HK-2 (cell line): ENCODE measurements around the gene MOG.

Experiments used
- DNase-seq: peaks from one replicate; pipeline ENCODE4 v3.0.0-alpha.2; 2018; ENCODE audit not compliant: unreplicated experiment

Gene MOG

DNA sequence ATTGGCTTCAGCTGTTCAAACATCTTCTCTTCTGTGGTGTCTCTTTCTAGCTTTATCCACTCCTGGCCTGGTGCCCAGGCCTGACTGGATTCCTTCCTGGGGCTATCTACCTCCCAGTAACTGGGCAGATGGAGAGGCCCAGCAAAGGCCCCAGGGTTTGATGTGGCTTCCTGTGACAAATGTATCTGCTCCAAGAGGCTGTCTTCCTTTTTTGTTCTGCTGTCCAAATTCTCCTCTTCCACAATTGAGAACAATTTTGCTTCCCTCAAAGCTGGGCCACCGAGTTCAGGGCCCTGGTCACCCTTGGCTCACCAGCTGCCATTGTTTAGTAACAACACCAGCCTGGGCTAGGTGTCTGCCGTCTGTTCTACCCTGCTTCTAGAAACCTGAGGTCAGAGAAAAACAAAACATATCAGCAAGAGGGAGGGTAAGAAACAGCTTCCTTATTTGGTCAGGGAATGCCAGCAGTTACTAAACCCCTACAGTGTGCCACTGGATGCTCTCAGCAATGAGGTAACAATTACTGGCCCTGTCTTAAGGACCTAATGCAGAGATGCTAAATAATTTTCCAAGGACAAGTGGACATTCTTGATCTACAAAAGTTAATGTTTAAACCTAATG, 20.2 kb downstream of the MOG start:
- DNase-seq, result peak; percentile 6

- no peak for DNase-seq
Observed at GRCh38 chr6:29678114-29678513, 21.2 kb downstream of the MOG start.

DNA sequence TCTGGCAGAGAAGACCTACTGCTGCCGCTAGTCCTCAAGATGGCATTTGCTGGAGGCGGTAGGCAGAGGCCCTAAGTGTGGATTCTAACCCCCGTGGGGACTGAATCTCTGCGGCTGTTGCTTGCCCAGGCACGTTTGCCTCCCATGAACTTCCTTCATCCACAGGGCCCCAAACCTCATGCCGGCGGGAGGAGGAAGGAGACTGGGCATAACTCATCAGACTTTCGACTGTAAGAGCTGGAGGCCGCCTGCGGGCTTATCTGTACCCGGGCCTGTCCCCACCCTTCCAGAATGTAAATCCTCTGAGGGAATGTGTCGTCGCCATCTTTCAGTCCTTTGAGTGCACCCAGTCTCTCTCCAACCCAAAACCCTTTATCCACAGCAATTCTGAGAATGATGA, 23.1 kb downstream of the MOG start:
- DNase-seq, result no peak

DNA sequence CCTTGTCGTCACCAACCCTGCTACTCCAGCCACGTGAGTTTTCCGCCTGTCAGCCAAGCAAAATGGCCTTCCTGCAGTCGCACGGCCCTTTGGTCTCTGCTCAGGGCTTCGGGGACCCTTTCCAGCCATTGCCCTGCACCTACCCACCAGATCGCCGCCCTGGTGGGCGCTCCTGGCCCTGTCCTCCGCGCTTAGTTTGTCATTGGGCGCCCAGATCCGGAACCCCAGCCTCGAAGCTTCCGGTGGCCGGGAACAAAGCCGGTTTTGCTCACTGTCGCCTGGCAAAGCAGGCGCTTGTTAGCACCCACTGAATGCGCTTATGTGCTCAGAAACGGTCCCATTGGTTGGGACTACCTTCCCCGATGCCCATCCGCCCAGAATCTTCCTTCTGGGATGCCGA, 23.5 kb downstream of the MOG start:
- DNase-seq, result no peak

GRCh38 chr6:29680904-29681303, 24.0 kb downstream of the MOG start, which contains the start of gene ZFP57:
Gene ZFP57, minus strand, starts transcription at chr6:29681152. Its CDS starts 4,149 bp downstream, at chr6:29677003.
- DNase-seq, result no peak

- no peak for DNase-seq
Observed at GRCh38 chr6:29681811-29682210, 24.9 kb downstream of the MOG start.

- DNase-seq, result no peak
Observed at GRCh38 chr6:29685718-29686326, 28.9 kb downstream of the MOG start.

DNA sequence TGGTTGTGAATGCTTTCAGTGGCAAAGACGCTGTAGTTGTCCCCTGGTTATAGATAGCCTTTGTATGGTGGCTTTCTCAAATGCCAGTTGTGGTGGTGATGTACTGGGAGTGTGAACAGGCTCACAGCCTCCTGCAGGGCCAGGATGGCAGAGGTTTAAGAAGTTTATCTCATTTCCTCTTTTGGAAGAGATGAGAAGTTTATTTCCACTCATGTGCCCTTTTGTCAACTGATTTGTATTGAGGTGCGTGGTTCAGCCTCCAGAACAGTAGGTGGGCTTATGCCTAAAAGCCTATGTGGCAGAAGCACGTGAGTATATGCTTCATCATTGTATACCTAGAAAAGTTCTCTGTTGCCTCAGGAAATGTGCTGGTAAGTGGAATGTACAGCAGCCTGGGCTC, 37.7 kb downstream of the MOG start:
- DNase-seq, result no peak

- DNase-seq, result no peak
Observed at GRCh38 chr6:29696147-29697125, 39.5 kb downstream of the MOG start.

DNA sequence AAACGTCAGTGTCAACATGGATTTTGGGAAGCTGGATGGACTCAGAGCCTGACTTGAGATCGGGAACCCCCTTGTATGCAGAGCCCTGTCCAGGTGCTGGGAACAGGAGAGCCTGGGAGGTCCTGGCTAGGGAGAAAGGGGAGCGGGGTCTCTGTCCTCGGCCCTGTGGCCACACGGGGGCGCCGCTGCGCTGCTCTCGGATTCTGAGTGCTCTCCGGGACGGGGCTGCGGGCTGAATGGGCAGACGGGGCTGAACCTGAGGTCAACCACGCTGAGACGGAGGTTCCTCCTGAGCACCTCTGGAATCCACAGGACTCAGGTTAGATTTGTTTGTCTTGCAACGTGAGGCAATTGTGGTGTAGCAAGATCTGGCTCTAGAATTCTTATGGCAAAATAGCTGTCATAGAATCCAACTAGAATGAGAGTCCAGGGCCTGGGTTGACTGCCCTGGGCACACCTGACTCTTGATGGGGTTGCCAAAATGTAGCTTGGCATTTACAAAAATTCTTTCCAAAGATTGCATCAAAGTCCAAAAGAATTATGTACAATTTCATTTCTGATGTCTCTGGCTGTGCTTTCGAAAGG, 45.7 kb downstream of the MOG start:
- peak; percentile 70 for DNase-seq

DNA sequence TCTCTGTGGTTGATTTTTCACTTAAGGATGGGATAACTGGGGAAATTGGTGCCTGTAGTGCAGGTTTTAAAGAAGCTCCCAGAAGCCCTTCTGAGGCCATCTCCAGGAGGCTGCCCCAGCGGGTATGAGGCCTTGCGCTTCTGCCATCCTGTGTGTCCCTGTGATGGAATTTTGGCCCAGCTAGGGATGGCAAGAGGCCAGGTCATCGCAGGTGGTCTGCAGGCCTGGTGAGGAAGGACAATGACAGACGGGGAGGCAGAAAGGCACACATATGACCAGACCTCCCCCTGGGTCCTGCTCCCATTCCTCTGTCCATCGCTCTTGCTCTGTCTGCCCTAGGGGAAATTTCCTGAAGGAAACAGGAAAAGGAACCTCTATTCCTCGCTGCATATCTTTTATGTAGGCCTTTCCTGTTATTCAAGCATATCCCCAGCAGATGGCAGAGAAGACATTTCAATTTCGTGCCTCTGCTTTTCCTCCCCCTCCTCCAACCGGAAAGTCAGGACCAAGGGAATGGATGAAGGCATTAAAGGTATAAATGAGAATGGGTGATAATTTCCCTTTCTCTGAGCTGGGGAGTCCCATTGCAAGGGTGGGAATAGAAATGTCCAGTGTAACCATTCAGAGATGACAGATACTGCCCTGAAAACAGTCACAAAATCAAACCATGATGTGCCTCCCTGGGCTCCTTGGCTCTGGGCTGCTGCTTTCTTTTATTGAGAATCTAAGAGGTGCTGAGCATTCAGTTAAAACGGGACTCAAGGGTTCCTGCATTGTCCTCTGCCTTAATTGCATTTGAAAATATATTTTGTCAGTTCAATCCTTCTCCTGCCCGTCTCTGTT, 48.7 kb downstream of the MOG start:
- peak; percentile 21 for DNase-seq

- DNase-seq, result no peak
Observed at GRCh38 chr6:29708432-29709179, 51.7 kb downstream of the MOG start.

DNA sequence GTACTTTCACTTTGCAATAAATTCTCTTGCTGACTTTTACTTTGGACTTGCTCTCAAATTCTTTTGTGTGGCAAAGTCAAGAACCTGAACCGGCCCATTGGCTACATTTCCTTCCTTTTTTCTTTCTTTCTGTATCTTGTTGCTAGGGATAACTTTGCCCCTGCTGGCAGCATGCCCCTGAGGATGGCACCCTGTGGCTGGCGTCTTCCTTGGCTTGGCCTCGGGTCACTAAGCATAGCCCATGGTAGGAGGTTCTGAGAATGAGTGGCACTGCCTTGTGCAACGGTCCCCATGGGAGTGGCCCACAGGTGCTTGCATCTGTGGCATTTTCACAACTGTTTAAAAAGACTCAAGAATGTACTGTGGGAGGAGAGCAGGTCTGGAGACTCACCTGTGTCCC, 52.3 kb downstream of the MOG start:
- no peak for DNase-seq

GRCh38 chr6:29710281-29710941, 53.5 kb downstream of the MOG start:
- no peak for DNase-seq

DNA sequence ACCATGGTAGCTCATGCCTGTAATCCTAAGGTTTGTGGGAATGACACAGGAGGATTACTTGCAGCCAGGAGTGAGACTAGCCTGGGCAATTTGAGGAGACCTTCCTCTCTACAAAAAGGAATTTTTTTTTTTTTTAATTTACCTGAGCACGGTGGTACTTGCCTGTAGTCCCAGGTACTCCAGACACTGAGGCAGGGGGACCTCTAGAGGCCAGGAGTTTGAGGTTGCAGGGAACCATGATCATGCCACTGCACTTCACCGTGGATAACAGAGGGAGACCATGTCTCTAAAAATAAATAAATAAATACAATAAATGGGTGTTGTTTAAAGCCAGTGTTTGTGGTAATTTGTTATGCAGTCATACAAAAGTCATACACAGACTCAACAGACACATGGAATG, 64.0 kb downstream of the MOG start:
- DNase-seq, result no peak
